Bronchial epithelial cell (primary cell): Measurements from ENCODE around the gene ZP1. TPM values are rescaled to one million over a fixed set of nuclear protein-coding genes. Genes with fewer than 3 reads are reported as not detected.
A peak's percentile ranks its signal among the peaks of the same experiment; 100 is the strongest.

Source experiments
- DNase-seq: peaks from one replicate; pipeline ENCODE4 v3.0.0-alpha.2; 2010; ENCODE audit warnings: low read depth
- FAIRE-seq: peaks from 2 replicates; lab custom pipeline; 2011; peaks lifted over from hg19 to GRCh38; lab: Jason Lieb, UNC
- H3K27me3 ChIP-seq: 2 replicates; pipeline ENCODE4 v1.5.1; 2011; ENCODE audit warnings: low read length; ENCODE audit not compliant: control insufficient read depth, insufficient read depth
- H3K36me3 ChIP-seq: 2 replicates; pipeline ENCODE4 v1.5.1; 2011; ENCODE audit warnings: low read length; ENCODE audit not compliant: control insufficient read depth, insufficient read depth
- H3K4me3 ChIP-seq: 2 replicates; pipeline ENCODE4 v1.5.1; 2011; ENCODE audit warnings: mild to moderate bottlenecking, low read depth, low read length, control low read depth
- CTCF ChIP-seq: IDR thresholded peaks from 2 replicates; pipeline ENCODE4 v1.5.1; 2011; ENCODE audit warnings: mild to moderate bottlenecking, moderate library complexity, low read length, control low read depth, inconsistent platforms; ENCODE audit not compliant: insufficient read depth, severe bottlenecking
- total RNA-seq: library from RNA; depleted of rRNA; stranded (reverse); fragments of >200 nt; gene quantifications from 2 replicates; pipeline ENCODE4 v1.2.1, GENCODE V29; 2014

ZP1 gene
- total RNA-seq, 1 donor from 2014 or later: not detected

GRCh38 chr11:60878245-60879101 lies 11.1 kb downstream of the ZP1 start:
- FAIRE-seq (no peak), DNase-seq (no peak)
- Histone ChIP-seq H3K27me3 (no peaks in the 10 kb centered on the region), H3K4me3 (no peak overlapping the region), H3K36me3 (peaks cover 6% of the 10 kb centered on the region)
- no peak for TF ChIP-seq CTCF

- no peak for TF ChIP-seq CTCF
- FAIRE-seq (no peak), DNase-seq (no peak)
- Histone ChIP-seq H3K36me3 (peaks cover 6% of the 10 kb centered on the region), H3K4me3 (no peak overlapping the region), H3K27me3 (no peaks in the 10 kb centered on the region)
These were observed 11.8 kb downstream of the ZP1 start for GRCh38 chr11:60879104-60879503.

- FAIRE-seq: no peak
- H3K4me3 ChIP-seq: no peak overlapping the region
- TF ChIP-seq CTCF: no peak
- no peaks in the 10 kb centered on the region for H3K27me3 ChIP-seq
- H3K36me3 ChIP-seq: peaks cover 6% of the 10 kb centered on the region
- DNase-seq: no peak
These were observed 12.7 kb downstream of the ZP1 start for GRCh38 chr11:60879971-60880588.

- H3K4me3 ChIP-seq: no peak overlapping the region
- FAIRE-seq (no peak), DNase-seq (no peak)
- H3K27me3 ChIP-seq: no peaks in the 10 kb centered on the region
- H3K36me3 ChIP-seq: peaks cover 6% of the 10 kb centered on the region
- no peak for TF ChIP-seq CTCF
These were observed 13.4 kb downstream of the ZP1 start for GRCh38 chr11:60880643-60881282.

GRCh38 chr11:60887556-60887955 lies 20.2 kb downstream of the ZP1 start:
- Histone ChIP-seq H3K27me3 (no peaks in the 10 kb centered on the region), H3K4me3 (no peak overlapping the region), H3K36me3 (peaks cover 7% of the 10 kb centered on the region)
- DNase-seq: peak; percentile 45
- FAIRE-seq: no peak
- TF ChIP-seq CTCF: peak; percentile 64
